Sciatic nerve (tissue), 2 donors: ENCODE measurements around the gene CARD9. TPM values are rescaled to one million over a fixed set of nuclear protein-coding genes. Genes with fewer than 3 reads are reported as not detected.
"Not testable (repeated sequence)": the region's sequence is repeated elsewhere in the genome, so short reads cannot be mapped to it uniquely, and the experiment has no call there.

Experiments used
- ATAC-seq: fragments of 200-7000 bp; cut with Tn5 transposase; one replicate; pipeline ENCODE4 v1.9.1; 2020; ENCODE audit warnings: mild to moderate bottlenecking, moderate library complexity
- DNase-seq: peaks from one replicate; pipeline ENCODE4 v3.0.0-alpha.2; 2020; ENCODE audit warnings: low spot score
- intact Hi-C: fragments of 100-400 bp; cut with DNase I; formaldehyde crosslinking; loops from one replicate; pipeline ENCODE4 v1.14.2; 2022
- total RNA-seq: library from RNA; stranded (reverse); fragmentation: NEBNext Ultra II Directional; extraction: Animal tissue kit (Norgen Biotek cat#: 25700); gene quantifications from one replicate; pipeline ENCODE4 v1.2.1, GENCODE V29; 2021
- donor health status: DM: no; HTN: no; CAD: no.
- donor health status: DM: no; HTN: no; CAD: no.

CARD9 gene
- 4.0 TPM for total RNA-seq

GRCh38 chr9:136373300-136374182 is at the start of gene CARD9:
TSS of gene CARD9 (minus strand) at chr9:136373669. CDS start at chr9:136372078, 1,591 bp downstream.
- no peak for DNase-seq
- intact Hi-C loops = no loop called here
- ATAC-seq = peak; percentile 61

GRCh38 chr9:136422876-136423275 is 49.4 kb upstream of the CARD9 start:
- ATAC-seq (no peak), DNase-seq (no peak)
- intact Hi-C loops = no loop called here

GRCh38 chr9:136421791-136422190 is 48.3 kb upstream of the CARD9 start:
- ATAC-seq = no peak

GRCh38 chr9:136419092-136419420 is 45.6 kb upstream of the CARD9 start:
- DNase-seq (no peak), ATAC-seq (no peak)
- intact Hi-C loops = no loop called here

More at GRCh38 chr9:136421791-136422190, 48.3 kb upstream of the CARD9 start:
- intact Hi-C loops = no loop called here
- no peak for DNase-seq

GRCh38 chr9:136418182-136419091 is 45.0 kb upstream of the CARD9 start:
- intact Hi-C loops = no loop called here
- peak; percentile 73 for ATAC-seq
- peak; percentile 78 for DNase-seq

- ATAC-seq (no peak), DNase-seq (no peak)
- intact Hi-C loops = no loop called here
These were observed 43.4 kb upstream of the CARD9 start for GRCh38 chr9:136416914-136417313.

GRCh38 chr9:136416427-136416826 is 43.0 kb upstream of the CARD9 start:
- no peak for DNase-seq
- no peak for ATAC-seq
- intact Hi-C loops = no loop called here

GRCh38 chr9:136412962-136413361 is 39.5 kb upstream of the CARD9 start:
- intact Hi-C loops = no loop called here
- ATAC-seq = no peak
- DNase-seq = no peak

GRCh38 chr9:136411378-136411777 is 37.9 kb upstream of the CARD9 start:
- intact Hi-C loops = no loop called here
- ATAC-seq = no peak
- DNase-seq = no peak

GRCh38 chr9:136410500-136411287 is 37.2 kb upstream of the CARD9 start, which contains the start of the genes ENTR1 and PMPCA:
TSS of gene ENTR1 (minus strand) at chr9:136410614. CDS start at chr9:136410397, 217 bp downstream.
TSS of gene PMPCA (plus strand) at chr9:136410658. CDS start at chr9:136410669, 11 bp downstream.
- intact Hi-C loops = no loop called here
- DNase-seq = peak; percentile 97
- ATAC-seq = peak; percentile 94

GRCh38 chr9:136409557-136410455 is 36.3 kb upstream of the CARD9 start:
- ATAC-seq = peak; percentile 31
- no peak for DNase-seq
- intact Hi-C loops = no loop called here

GRCh38 chr9:136407911-136408310 is 34.4 kb upstream of the CARD9 start:
- intact Hi-C loops = no loop called here

GRCh38 chr9:136407061-136407460 is 33.6 kb upstream of the CARD9 start:
- DNase-seq, intact Hi-C loops, ATAC-seq: not testable (repeated sequence)

More at GRCh38 chr9:136407911-136408310, 34.4 kb upstream of the CARD9 start:
- DNase-seq = no peak
- no peak for ATAC-seq

GRCh38 chr9:136405904-136406303 is 32.4 kb upstream of the CARD9 start:
- intact Hi-C loops, DNase-seq, ATAC-seq: not testable (repeated sequence)

GRCh38 chr9:136405481-136405880 is 32.0 kb upstream of the CARD9 start:
- intact Hi-C loops = no loop called here
- no peak for DNase-seq
- ATAC-seq = no peak

- DNase-seq (no peak), ATAC-seq (no peak)
- intact Hi-C loops = no loop called here
These were observed 31.3 kb upstream of the CARD9 start for GRCh38 chr9:136404801-136405136.

GRCh38 chr9:136403915-136404800 is 30.7 kb upstream of the CARD9 start:
- intact Hi-C loops = no loop called here
- ATAC-seq (no peak), DNase-seq (no peak)
